Measurements from ENCODE around the gene INPPL1.

INPPL1 gene

DNA sequence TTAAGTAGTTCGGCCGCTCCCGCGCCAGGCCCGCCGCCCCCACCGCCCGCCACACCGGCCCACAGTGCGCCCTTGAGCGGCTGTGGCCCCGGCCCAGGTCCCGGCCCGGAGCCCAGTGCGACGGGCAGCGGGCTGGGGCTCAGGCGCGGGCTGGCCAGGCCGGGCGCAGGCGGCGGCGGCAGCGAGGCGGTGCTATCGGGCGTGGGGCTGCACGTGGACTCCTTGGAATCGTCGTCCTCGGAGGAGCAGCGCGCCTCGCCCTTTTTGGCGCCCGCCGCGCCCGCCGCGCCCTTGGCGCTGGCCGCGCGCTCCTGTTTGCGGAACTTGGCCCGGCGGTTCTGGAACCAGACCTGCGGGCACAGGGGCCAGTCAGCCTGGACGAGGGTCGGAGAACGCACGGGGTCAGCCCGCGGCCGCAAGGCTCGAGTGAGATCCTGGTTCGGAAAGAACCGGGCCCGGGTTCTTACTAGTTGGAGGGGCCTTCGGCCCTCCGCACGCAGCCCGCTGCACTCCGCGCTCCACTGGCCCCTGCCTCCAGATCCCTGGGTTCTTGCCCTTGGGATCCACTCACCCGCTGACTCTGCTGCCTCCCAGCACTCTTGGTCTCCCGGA is 15.4 kb downstream of the INPPL1 start:
- DNase-seq, result peak; percentile 20
- in situ Hi-C loops (cut with HindIII; ENCODE audit: low pct_ligation_motif_present, low pct_unique_long_range_greater_than_20kb, low sequenced_read_pairs), result no loop called here

DNA sequence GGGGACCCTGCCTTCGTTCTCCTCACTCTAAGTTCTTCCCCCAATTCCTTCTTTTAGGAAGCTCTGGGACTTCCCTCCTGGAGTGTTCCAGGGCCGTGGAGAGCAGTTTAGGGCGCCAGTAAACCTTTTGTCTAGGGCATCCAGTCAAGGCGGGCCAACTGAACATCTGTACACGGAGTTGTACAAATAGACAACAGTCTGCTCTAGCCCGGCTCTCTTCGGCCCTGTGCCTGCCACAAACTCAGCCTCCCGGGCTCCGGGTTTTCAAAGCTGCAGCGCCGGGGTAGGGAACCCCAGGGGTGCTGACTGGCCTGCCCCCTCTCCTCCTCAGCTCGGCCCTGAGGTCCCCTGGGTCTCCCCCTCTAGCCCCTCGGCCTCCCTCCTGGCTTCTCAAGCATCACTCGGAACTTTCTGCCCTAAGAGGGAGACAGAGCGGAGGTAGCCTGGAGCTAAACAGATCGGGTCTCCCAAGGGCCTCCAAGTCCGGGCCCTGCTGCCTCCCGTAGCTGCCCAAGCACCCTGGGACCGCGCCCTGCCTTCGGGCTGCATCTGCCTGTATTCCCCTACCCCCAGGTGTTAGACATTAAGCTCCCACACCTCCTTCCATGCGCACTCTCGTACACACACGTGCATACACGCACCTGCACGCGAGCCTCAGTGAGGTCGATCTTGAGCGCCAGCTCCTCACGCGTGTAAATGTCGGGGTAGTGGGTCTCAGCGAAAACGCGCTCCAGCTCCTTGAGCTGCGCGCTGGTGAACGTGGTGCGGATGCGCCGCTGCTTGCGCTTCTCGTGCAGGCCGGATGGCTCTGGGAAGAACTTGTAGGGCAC is 16.1 kb downstream of the INPPL1 start:
- no peak for DNase-seq
- in situ Hi-C loops (cut with HindIII; ENCODE audit: low pct_ligation_motif_present, low pct_unique_long_range_greater_than_20kb, low sequenced_read_pairs), result no loop called here

DNA sequence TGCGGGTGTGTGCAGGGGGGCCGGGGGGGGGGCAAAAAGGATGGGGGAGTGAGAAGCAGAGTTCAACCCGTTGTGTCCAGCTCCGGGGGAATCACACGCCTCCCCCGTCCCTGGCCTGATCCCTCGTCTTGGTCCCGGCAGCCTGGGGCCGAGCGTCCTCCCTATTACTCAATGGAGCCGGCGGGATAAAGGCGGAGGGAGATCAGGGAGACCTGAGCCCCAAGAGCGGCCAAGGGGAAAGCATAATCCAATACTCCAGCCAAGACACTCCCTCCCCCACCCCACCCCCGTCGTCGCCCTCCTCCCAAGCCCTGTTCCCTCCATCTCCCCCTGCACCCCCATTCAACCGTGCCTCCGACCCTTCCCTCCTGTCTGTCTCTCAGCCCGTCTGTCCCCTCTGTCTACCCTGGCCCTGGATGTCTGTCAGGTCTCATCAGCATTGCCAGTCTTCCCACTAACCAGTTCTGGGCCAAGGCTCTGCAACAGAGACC is 16.8 kb downstream of the INPPL1 start:
- DNase-seq, result no peak
- in situ Hi-C loops (cut with HindIII; ENCODE audit: low pct_ligation_motif_present, low pct_unique_long_range_greater_than_20kb, low sequenced_read_pairs), result no loop called here

DNA sequence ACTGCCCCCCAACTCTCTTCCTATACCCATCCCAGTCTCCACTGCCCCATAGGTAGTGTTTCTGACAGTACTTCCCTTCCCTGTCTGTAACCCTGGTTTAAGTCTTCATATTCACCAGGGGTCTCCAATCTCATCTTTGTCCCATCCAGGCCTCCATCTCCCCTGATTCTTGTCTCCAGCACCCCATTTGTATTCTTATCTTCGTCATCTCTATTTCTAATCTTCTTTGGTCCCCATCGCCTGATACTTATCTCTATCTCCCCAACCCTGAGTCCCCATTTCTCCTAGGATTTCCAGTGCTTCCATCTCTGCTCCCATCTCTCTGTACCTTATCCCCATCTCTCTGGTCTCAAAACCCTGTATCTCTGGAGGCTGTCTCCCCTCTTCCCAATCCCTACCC is 17.6 kb downstream of the INPPL1 start:
- in situ Hi-C loops (cut with HindIII; ENCODE audit: low pct_ligation_motif_present, low pct_unique_long_range_greater_than_20kb, low sequenced_read_pairs), result no loop called here
- DNase-seq, result no peak

DNA sequence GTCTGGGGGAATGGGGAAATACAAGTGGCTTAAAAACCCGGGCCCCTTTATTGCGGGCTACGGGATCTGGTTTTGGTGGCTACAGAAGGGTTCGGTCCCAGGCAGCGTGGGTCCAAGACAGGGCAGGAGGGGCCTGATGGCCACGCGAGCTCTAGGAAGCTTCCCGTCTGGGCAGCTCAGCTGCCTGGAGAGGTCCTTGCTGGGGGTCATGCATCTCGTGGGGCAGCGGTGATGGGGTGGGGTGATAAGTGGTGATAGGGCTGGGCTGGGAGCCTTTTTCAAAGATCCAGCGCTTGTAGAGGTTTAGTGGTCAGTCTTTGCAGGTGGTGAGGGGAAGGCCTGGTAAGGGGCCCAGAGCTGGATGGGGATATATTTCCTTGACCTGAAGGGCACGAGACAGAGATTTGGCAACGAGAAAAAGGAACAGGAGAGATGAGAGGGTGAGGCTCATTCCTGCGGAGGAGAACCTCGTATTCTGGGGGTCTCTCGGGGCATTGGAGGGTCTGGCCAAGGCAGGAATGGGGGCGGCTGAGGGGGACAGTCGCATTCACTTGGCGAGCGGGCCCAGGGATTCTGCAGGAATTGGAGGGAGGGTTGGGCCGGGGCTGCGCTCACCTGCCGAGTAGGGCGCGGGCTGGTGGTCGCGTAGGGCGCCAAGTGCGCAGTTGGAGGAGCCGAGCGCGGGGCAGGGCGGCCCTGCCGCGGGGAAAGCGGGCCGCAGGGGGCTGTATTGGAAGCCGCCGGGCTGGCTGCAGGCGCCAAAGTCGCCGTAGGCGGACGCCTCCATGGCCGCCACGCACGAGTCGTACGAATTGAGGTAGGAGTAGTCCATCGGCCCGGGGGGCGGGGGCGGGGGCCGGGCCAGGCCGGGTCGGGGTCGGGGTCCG is 18.8 kb downstream of the INPPL1 start:
- no peak for DNase-seq
- in situ Hi-C loops (cut with HindIII; ENCODE audit: low pct_ligation_motif_present, low pct_unique_long_range_greater_than_20kb, low sequenced_read_pairs), result no loop called here

DNA sequence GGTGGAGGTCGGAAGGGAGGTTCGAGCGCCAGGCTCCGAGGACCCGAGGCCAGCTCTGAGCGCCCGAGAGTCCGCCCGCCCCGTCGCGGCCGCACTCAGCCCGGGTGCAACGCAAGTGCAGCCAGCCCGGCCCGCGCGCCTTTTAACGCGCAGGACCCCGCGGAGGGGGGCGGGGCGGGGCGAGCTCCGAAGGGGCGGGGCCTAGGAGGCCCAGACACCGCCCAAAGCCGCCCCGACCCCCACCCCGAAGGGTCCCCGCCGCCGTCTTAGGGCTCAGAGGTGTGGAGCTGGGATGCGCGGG is 19.4 kb downstream of the INPPL1 start, which contains the start of gene PHOX2A:
PHOX2A (minus strand) TSS at position 117 of the 301 bp plus-strand sequence. CDS start 172 bp downstream, outside the sequence.
- DNase-seq, result no peak
- in situ Hi-C loops (cut with HindIII; ENCODE audit: low pct_ligation_motif_present, low pct_unique_long_range_greater_than_20kb, low sequenced_read_pairs), result no loop called here

DNA sequence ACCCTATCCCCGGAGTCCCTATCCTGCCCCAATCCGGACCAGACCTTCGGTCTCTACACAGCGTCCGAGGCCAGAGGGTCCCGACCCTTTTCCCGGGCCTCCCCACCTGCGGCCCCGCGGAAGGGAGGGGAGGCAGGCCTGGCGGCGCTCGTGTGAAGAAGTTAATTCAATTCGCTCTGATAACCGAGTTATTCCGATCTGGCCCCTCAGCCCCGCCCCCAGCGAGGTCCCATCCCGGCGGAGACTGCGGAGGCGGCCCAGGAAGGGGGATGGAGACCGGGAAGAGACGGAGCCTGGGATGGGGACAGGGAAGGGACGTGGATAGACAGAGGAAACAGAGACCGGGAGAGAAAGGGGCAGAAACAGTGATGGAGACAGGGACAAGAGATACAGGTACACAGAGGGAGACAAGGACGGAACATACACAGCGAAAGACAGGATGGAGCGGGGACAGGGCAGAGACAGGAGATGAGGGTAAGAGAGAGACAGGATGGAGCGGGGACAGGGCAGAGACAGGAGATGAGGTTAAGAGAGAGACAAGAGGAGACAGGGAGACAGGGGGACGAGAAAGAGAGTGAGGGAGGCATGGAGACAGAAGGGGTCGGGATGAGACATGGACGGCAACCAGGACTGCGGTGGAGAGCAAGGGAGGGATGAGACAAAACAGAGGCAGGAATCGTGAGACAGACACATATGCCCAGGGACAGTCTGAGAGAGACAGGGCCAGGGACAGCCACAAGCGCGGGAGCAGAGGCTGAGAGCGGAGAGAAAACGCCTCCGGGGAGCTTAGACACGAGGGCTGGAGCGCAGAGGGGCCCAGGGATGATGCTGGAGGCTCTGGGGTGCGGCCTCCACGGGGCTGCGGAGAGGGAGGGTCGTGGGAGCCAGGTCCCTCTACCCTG is 20.0 kb downstream of the INPPL1 start:
- DNase-seq, result no peak
- in situ Hi-C loops (cut with HindIII; ENCODE audit: low pct_ligation_motif_present, low pct_unique_long_range_greater_than_20kb, low sequenced_read_pairs), result no loop called here

DNA sequence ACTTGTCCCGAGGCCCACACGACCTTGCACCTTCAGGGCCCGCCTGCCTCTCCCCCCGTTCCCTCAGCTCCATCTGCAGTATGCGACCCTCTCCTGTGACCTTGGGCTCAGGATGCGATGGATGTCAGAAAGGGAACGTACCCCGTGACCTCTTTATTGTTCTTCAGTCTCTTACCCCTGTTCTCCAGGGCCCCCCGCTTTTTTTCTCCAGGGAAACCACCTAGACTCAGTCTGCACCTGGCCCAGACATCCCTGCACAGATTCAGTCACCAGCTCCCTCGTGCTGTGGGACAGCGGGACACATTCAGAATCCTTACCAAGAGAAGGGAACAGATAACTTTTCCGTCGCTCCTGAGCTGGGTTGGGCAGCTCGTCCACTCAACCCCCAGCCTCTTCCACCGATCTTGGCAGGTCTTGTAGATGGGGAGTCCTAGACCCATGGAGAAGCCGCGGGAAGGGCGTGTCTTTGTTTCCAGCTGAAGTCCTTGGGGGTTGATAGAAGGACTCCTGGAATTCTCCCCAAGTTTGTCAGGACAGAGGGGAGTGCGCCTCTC is 20.8 kb downstream of the INPPL1 start:
- in situ Hi-C loops (cut with HindIII; ENCODE audit: low pct_ligation_motif_present, low pct_unique_long_range_greater_than_20kb, low sequenced_read_pairs), result no loop called here
- DNase-seq, result no peak

DNA sequence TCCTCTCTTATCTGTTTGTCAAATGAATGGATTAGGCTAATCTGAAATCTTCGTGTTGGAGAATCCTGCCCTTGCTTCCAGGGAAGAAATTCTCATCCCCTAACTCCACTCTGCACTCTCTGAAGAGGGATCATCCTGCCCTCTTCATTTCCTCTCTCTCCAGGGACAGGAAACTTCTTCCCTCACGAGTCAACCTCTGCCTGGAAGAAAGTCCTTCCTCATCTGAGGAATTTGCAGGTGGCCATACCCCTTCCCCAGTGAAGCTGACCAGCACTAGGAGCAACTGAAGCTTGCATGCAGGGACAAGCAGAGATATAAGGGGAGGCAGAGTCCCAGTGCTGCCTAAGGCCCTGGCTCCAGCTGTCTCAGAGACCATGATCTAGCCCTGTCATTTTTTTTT is 23.0 kb downstream of the INPPL1 start:
- DNase-seq, result no peak
- in situ Hi-C loops (cut with HindIII; ENCODE audit: low pct_ligation_motif_present, low pct_unique_long_range_greater_than_20kb, low sequenced_read_pairs), result no loop called here

DNA sequence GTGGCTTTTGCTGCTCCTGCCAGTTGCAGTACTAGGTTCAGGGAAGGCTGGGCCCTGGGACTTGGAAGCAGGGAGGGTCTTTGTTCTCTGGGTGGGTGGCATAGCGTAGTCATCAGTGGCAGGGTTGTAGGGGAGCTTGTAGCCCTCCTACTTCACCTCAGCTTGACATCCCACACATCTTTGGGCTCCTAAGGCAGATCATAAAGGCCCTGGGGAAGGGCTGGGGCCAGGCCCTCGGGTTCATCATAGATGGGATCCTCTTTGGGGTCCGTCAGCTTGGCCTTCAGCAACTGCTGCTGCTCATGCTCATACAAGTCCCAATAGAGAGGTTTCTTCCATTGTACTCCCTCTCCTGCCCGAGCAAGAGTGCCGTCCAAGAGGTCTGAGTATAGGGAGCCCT is 25.4 kb downstream of the INPPL1 start:
- in situ Hi-C loops (cut with HindIII; ENCODE audit: low pct_ligation_motif_present, low pct_unique_long_range_greater_than_20kb, low sequenced_read_pairs), result no loop called here
- DNase-seq, result no peak

DNA sequence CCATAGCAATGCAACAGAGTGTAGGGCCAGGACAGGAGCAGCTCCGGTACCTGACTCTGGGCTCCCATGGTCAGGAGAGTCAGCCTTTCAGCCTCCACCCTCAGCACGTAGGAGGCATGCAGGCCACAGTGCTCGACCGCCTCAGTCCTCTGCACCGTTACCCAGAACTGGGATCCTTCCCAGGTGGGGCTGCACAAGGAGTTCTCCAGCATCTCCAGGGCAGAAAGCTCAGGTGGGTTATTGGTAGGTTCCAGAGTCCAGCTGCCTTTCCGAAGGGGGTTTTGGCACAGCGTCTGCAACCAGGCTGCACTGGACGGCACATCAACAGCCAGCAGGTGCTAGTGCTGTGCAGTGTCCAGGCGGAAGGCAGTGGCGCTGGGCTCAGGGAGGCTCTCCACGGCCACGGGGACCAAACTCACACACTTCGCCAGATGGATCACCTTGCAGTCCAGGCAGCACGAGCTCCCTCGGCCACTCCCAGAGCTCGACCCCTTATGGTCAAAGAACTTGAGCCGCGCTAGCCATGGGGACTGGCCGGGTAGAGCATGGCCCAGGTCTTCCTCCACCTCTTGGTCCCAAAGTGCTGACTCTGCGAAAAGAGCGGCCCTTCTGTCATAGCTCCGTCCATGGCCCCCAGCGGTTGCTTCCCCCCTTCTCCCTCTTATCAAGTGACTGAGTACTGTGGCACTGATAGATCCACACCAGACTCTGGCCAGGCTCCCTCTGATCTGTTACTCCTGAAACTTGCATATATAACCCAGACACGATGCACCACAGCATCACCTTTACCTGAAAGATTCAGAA is 26.3 kb downstream of the INPPL1 start:
- DNase-seq, result no peak
- in situ Hi-C loops (cut with HindIII; ENCODE audit: low pct_ligation_motif_present, low pct_unique_long_range_greater_than_20kb, low sequenced_read_pairs), result no loop called here

DNA sequence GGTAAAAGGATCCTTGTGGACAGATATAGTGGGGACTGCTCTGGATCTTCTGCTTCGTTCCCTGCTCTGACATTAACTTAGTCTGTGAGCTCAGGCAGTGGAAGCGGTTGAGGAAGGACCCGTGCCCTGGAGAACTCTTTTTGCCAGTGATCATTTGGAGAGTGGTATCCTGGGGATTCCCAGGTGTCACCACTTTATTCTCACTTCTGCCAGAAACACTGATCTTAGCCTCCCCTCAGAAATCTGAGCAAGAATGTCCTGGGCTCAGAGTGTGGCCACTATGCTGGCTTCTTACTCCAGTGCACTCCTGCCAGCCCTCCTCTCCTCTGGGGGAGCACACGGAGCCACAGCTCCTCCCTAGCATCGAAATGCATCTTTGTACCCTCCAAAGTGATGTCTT is 27.0 kb downstream of the INPPL1 start:
- in situ Hi-C loops (cut with HindIII; ENCODE audit: low pct_ligation_motif_present, low pct_unique_long_range_greater_than_20kb, low sequenced_read_pairs), result no loop called here

DNA sequence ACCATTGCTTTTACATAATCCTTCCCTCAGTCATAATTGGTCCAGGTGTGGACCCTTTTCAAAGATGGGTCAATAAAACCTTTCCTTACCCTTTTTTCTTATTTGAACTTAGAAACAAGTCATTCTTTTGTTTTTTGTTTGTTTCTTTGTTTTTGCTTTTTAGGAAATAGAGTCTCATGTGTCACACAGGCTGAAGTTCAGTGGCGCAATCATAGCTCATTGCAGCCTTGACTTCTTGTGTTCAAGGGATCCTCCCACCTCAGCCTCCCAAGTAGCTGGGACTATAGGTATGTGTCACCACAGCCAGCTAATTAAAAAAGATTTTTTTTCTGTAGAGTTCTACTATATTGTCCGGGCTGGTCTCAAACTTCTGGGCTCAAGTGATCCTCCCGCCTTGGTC is 28.8 kb downstream of the INPPL1 start:
- in situ Hi-C loops (cut with HindIII; ENCODE audit: low pct_ligation_motif_present, low pct_unique_long_range_greater_than_20kb, low sequenced_read_pairs), result no loop called here
- DNase-seq, result no peak

More for the DNA sequence above, 27.0 kb downstream of the INPPL1 start:
- no peak for DNase-seq

DNA sequence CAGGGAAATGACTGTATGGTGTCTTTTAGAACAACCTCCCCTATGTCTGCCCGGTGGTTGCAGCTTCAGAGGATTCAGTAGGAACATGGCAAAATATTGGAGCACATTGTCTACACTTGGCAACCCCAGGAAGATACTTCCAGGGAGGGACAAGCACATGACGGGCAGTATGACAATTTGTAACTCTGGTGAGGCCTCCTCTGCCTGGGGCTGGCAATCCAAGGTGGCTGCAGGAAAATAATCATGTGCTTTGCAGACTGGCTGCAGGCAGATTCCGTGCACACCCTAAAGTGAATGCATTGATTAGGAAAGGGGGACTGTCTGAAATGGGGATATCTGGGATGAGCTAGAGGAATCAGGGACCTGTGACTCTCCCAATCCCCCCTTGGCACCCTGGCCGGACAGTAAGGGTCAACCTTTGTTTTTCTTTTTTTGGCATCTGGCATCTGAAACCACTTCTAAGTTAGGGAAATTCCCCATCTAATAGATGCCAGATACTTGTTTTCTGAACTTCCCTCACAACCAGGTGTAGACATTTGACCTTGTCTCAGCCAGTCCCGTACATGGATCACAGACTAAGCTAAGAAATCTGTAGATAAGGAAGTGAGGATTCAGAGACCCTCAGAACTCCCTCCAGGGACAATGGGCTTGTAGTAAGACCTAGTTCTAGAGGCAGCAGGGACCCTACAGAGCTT is 29.9 kb downstream of the INPPL1 start:
- in situ Hi-C loops (cut with HindIII; ENCODE audit: low pct_ligation_motif_present, low pct_unique_long_range_greater_than_20kb, low sequenced_read_pairs), result no loop called here
- DNase-seq, result no peak

DNA sequence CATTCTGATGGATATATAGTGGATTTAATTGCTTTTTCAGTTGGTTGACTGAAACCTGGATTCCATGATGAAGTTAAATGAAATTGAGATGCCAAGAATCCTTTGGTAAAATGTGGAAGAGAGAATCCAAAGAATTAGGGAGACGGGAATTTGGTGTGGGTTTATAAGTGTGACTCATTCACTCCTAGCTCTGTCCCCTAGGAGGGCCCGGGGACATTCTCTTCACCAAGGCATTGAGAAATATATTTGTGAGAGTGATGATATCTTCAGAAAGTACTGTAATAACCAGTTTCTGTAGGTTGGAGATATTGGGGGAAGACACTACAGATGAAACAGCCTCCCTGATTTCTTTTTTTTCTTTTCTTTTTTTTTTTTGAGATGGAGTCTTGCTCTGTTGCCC is 33.0 kb downstream of the INPPL1 start:
- in situ Hi-C loops (cut with HindIII; ENCODE audit: low pct_ligation_motif_present, low pct_unique_long_range_greater_than_20kb, low sequenced_read_pairs), result no loop called here
- no peak for DNase-seq

DNA sequence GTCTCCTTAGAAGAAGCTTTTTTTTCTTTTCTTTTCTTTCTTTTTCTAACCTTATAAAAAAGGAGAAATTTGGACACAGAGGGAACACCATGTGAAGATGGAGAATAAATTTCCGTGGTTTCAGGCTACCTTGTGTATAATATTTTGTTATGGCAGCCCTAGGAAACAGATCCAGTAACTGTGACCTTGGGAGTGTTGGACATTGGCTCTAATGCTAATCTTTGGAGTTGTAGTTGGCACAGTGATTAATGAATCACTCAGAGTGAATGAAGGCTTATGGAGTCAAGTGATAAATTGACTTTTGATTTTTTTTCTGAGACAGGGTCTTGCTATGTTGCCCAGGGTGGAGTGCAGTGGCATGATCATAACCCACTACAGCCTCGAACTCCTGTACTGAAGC is 34.9 kb downstream of the INPPL1 start:
- no peak for DNase-seq
- in situ Hi-C loops (cut with HindIII; ENCODE audit: low pct_ligation_motif_present, low pct_unique_long_range_greater_than_20kb, low sequenced_read_pairs), result no loop called here

DNA sequence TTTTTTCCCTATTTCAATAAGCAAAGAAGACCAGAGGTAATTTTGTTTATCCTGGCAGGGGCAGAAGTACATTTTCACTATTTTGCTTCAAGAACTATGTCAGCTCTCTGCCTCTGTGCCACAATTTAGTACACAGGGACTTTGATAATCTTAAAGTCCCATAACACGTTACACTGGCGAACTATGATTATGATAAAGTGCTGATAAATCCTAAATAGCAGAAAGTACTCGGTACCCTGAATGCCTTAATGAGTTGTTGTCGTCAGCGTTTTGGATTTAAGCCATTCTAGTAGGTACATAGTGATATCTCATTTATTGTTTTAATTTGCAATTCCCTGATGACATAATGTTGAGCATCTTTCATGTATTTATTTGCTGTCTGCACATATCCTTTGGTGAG is 36.0 kb downstream of the INPPL1 start:
- in situ Hi-C loops (cut with HindIII; ENCODE audit: low pct_ligation_motif_present, low pct_unique_long_range_greater_than_20kb, low sequenced_read_pairs), result no loop called here
- no peak for DNase-seq
